ENCODE results near the gene OCRL. TPM values are rescaled to one million over a fixed set of nuclear protein-coding genes. Genes with fewer than 3 reads are reported as not detected.

The OCRL gene
- total and polyA plus RNA-seq, 9 donors = 14.8 to 54.8 (median 32.5) TPM

DNA sequence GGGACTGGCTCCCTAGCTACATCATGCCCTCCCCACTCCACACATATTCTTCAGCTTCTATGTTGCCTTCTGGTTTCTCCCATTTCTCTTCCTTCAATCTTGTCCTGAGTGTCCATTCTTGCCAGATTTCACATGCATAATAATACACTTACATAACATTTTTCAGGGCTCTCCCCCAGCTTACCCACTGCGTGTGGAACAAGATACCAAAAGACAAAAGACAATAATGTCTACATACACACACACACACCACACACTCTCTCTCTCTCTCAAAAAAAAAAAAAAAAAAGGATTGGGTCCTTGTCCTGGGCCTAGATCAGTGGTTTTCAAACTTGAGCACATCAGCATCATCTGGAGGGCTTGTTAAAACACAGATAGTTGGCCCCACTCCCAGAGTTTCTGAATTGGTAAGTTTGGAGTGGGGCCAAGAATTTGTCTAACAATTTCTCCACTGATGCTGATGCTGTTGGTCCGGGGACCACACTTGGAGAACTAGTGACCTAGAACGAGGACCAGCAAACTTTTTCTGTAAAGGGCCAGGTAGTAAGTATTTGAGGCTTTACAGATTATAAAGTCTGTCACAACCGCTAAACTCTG, 10.3 kb upstream of the OCRL start:
- H3K27me3 ChIP-seq = no peaks in the 10 kb centered on the region
- H3K36me3 ChIP-seq = no peaks in the 10 kb centered on the region
- H3K4me1 ChIP-seq (ENCODE audit: insufficient read depth) = peaks cover 4% of the 10 kb centered on the region
- intact Hi-C loops (cut with DNase I) = loop anchor here in 1 of 4 donors (10.0 kb wide), 1 partner anchor 65 kb away; no protein-coding TSS in a partner anchor
- TF ChIP-seq EP300 (IDR thresholded peaks at IDR 0.05) = no peak
- TF ChIP-seq, protein P1, sequence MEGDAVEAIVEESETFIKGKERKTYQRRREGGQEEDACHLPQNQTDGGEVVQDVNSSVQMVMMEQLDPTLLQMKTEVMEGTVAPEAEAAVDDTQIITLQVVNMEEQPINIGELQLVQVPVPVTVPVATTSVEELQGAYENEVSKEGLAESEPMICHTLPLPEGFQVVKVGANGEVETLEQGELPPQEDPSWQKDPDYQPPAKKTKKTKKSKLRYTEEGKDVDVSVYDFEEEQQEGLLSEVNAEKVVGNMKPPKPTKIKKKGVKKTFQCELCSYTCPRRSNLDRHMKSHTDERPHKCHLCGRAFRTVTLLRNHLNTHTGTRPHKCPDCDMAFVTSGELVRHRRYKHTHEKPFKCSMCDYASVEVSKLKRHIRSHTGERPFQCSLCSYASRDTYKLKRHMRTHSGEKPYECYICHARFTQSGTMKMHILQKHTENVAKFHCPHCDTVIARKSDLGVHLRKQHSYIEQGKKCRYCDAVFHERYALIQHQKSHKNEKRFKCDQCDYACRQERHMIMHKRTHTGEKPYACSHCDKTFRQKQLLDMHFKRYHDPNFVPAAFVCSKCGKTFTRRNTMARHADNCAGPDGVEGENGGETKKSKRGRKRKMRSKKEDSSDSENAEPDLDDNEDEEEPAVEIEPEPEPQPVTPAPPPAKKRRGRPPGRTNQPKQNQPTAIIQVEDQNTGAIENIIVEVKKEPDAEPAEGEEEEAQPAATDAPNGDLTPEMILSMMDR (IDR thresholded peaks at IDR 0.05) = no peak
- TF ChIP-seq POLR2A (IDR thresholded peaks at IDR 0.05) = no peak
- DNase-seq = peak in 1 of 5 donors; percentile 19
- H3K9me3 ChIP-seq = no peaks in the 10 kb centered on the region
- H3K4me3 ChIP-seq = no peak overlapping the region
- 41 to 45% (median 41%) methylated on average over 4 of the region's 4 CpGs for WGBS, 3 donors
- no peak overlapping the region for H3K27ac ChIP-seq

DNA sequence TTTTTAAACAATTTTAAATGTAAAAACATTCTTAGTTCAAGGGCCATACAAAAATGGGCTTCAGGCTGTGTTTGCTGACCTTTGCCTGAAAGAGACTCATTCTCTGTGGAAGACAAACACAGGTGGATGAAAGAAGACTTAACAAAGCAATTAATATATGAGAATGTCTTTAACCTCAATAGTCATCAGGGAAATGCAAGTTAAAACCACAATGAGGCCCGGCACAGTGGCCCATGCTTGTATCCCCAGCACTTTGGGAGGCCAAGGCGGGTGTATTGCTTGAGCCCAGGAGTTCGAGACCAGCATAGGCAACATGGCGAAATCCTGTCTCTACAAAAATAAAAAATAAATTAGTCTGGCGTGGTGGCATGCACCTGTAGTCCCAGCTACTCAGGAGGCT, 9.6 kb upstream of the OCRL start:
- DNase-seq = no peak

DNA sequence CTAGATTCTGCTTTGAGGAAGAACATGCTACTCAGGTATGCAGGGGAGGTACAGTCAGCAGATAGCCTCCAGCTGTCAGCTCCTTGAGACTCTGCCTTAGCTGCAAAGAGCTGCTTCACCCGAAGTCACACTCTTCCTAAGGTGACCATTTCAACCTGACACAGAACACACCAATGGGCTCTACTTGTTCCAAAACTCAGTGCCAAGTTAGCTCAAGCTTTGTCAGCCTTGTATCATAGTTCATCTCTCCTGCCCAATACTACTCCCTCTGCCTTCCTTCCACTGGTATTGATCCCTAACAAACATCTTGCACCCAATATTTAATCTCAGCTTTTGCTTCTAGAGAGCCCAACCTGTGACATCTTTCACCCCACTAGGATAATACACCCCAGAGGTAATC, 8.9 kb upstream of the OCRL start:
- no peak for TF ChIP-seq EP300 (IDR thresholded peaks at IDR 0.05)
- TF ChIP-seq POLR2A (IDR thresholded peaks at IDR 0.05) = no peak
- TF ChIP-seq, protein P1 (IDR thresholded peaks at IDR 0.05) = no peak
- 47 to 56% (median 54%) methylated on average over 1 of the region's 1 CpG for WGBS, 3 donors
- DNase-seq = no peak
- H3K27me3 ChIP-seq = no peaks in the 10 kb centered on the region
- H3K4me3 ChIP-seq = no peak overlapping the region
- H3K9me3 ChIP-seq = no peaks in the 10 kb centered on the region
- intact Hi-C loops (cut with DNase I) = loop anchor here in 1 of 4 donors (10.0 kb wide), 1 partner anchor 64 kb away; no protein-coding TSS in a partner anchor
- no peaks in the 10 kb centered on the region for H3K36me3 ChIP-seq
- H3K27ac ChIP-seq = no peak overlapping the region
- peaks cover 4% of the 10 kb centered on the region for H3K4me1 ChIP-seq (ENCODE audit: insufficient read depth)

More for the DNA sequence above, 9.6 kb upstream of the OCRL start:
- WGBS, 3 donors = 72 to 78% (median 77%) methylated on average over 5 of the region's 5 CpGs
- H3K4me3 ChIP-seq = no peak overlapping the region
- peaks cover 4% of the 10 kb centered on the region for H3K4me1 ChIP-seq (ENCODE audit: insufficient read depth)
- intact Hi-C loops (cut with DNase I) = loop anchor here in 1 of 4 donors (10.0 kb wide), 1 partner anchor 64 kb away; no protein-coding TSS in a partner anchor
- no peaks in the 10 kb centered on the region for H3K36me3 ChIP-seq
- no peak overlapping the region for H3K27ac ChIP-seq
- TF ChIP-seq, protein P1 (IDR thresholded peaks at IDR 0.05) = no peak
- TF ChIP-seq EP300 (IDR thresholded peaks at IDR 0.05) (no peak), POLR2A (IDR thresholded peaks at IDR 0.05) (no peak)
- H3K9me3 ChIP-seq = no peaks in the 10 kb centered on the region
- no peaks in the 10 kb centered on the region for H3K27me3 ChIP-seq

DNA sequence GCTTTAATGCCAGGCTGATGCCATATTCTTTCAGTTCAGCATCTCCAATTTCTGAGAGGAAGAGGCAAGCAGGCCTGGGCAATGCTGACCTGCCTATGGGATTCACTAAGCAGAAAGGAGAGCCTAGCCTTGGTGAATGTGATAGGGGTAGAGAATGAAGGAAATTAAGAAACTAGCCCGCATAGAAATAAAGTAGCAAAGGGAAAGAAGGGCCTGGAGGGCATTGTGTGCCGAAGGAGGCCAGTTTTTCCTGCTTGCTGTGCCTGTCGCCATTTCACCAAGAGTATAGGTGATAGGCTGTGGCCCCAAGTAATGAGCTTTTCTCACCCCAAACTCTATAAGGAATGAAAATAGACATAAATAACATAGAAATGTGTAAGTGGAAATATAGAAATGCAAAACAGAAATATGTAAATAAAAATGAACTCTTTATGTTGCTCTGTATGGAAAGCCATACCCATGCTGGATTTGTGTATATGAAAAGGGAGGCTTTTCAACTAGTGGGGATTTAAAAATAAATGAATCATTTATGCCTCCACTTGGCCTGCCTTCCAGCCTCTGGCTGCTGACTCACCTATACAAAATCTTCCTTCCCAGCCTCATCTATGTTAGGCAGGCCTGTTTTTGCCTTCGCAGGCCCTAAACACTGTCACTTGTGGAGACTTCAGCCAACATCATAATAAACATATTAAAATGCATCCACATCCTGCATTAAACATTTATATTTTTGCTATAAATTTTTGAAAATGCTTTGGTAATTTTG, 5.1 kb upstream of the OCRL start:
- TF ChIP-seq EP300 (IDR thresholded peaks at IDR 0.05) = no peak
- TF ChIP-seq, protein P1 (IDR thresholded peaks at IDR 0.05) = no peak
- TF ChIP-seq POLR2A (IDR thresholded peaks at IDR 0.05) = no peak
- 74 to 76% (median 75%) methylated on average over 4 of the region's 4 CpGs for WGBS, 3 donors
- no peak overlapping the region for H3K4me3 ChIP-seq
- intact Hi-C loops (cut with DNase I) = loop anchor here in 1 of 4 donors (10.0 kb wide), 1 partner anchor 60 kb away; no protein-coding TSS in a partner anchor
- H3K27ac ChIP-seq = no peak overlapping the region
- H3K9me3 ChIP-seq = no peaks in the 10 kb centered on the region
- no peaks in the 10 kb centered on the region for H3K27me3 ChIP-seq
- no peaks in the 10 kb centered on the region for H3K36me3 ChIP-seq
- H3K4me1 ChIP-seq (ENCODE audit: insufficient read depth) = peaks cover 4% of the 10 kb centered on the region
- no peak for DNase-seq
